GM18511 (cell line): ENCODE measurements around the gene PEX11A.
"Not testable (repeated sequence)": the region's sequence is repeated elsewhere in the genome, so short reads cannot be mapped to it uniquely, and the experiment has no call there.

Experiments used
- ATAC-seq: cut with Tn5 transposase; IDR thresholded peaks from one replicate; pipeline ENCODE4 v1.9.1; 2021; ENCODE audit warnings: mild to moderate bottlenecking, moderate library complexity; ENCODE audit not compliant: unreplicated experiment

The PEX11A gene, protein sequence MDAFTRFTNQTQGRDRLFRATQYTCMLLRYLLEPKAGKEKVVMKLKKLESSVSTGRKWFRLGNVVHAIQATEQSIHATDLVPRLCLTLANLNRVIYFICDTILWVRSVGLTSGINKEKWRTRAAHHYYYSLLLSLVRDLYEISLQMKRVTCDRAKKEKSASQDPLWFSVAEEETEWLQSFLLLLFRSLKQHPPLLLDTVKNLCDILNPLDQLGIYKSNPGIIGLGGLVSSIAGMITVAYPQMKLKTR

DNA sequence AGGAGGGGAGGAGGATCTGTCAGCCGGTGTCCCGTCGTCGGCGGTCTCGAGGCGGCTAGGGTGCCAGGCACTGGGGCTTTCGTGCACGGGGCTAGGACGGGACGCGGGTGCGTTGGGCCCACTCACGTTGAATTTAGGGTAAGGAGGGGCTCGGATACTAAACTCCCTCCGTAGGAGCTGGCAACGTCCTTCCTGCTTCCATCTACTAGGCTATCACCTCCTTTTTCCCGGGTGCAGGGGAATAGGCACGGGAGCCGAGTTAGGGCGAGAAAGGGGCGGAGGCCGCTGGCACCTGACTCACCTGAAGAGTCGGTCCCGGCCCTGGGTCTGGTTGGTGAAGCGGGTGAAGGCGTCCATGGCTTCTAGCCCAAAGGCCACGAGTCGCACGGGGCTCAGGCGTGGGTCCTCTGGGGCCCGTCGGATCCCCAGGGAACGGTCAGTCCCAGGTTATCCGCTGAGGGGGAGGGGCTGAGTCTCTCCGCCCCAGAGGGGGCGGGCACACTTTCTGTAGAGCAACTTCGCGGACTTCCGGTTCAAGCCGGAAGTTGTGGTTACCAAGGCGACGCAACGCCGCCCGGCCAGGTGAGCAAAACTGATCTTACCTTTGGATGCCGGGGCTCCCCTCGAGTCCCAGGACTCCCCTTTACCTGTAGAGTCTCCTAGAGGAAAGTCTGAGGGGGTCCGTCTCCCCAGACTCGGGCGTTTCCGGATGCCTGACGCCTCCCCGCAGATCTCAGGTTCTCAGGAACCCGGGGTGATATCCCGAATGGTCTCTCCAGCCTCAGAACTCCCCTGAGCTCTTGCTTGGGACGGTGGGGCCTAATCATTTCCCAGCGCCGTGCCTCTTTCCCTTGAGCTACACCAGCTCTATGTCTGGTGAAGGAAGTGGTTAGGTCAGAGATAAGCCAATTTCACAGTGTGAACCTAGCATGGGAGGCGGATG lies at the start of gene PEX11A, which contains the start of gene WDR93:
TSS of gene PEX11A (minus strand) at position 479 of the 943 bp plus-strand sequence. CDS start at position 357, 122 bp downstream.
TSS of gene WDR93 (plus strand) at position 536 of the 943 bp plus-strand sequence. CDS start 10,936 bp downstream, outside the sequence.
- ATAC-seq, result peak; percentile 91

DNA sequence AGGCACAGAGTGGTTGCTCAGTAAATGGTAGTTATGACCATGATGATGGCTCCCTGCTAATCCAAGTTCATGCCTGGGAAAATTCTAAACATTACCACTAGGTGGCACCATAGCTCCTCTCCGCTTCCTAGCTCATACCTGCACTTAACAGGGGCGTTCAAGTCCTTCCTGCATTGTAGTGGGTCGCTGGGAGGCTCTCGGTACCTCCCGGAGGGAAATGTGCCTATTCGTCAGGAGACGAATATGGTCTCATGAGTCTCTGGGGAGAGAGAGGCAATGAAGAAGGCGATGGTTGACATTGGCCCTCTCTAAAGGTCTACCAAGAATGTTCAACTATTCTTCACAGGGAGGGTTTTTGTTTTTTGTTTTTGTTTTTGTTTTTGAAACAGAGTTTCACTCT lies 49.6 kb upstream of the PEX11A start:
- ATAC-seq, result peak; percentile 65

DNA sequence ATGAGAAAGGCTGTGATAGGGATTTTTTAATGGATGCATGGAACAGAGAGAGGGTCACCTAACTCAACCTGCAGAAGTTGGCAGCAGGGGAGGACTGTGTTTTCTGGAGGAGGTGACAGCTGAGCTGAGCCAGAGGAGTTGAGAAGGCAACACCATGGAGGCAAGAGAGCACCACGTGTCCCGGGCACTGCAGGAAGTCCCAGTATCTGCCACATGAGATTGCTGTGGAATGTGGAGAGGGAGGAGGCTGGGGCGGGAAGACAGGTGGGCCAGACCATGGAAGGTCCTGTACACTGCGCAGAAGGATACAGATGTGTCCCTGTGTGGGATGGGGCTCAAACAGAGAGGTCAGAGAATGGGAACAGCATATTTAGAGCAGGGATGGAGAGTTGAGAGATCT lies 45.2 kb upstream of the PEX11A start:
- no peak for ATAC-seq

DNA sequence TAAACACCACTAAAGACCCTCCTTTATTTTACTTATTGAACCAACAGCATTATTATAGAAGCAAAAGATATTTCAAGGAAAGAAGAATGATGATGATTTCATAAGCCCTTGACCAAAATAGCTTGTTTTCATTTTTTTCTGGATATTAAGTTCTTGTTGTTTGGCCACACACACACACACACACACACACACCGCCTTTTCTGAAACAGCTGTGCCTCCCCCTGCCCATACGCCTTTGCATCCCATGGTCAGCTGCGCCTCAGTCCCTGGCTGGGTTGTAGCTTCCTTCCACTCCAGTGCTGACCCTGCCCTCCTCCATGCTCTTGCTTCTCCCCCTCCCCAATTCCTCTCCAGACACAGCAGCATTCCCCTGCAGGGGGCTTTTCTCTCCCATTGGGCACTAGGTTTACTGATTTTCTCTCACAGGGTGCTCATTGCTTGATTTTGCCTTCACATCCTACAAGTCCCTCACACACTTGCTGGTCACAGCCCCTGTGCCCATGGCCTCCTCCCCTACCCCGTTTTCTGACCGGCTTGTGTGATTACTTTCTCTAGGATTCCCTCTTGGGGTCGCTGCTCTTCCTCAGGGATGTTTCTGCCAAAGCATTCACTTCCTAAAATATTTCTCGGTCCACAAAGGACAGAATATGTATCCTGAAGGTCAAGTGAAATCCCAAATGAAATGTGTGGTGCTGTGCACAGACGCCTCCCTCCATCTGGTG lies 42.1 kb upstream of the PEX11A start:
- ATAC-seq, result no peak

DNA sequence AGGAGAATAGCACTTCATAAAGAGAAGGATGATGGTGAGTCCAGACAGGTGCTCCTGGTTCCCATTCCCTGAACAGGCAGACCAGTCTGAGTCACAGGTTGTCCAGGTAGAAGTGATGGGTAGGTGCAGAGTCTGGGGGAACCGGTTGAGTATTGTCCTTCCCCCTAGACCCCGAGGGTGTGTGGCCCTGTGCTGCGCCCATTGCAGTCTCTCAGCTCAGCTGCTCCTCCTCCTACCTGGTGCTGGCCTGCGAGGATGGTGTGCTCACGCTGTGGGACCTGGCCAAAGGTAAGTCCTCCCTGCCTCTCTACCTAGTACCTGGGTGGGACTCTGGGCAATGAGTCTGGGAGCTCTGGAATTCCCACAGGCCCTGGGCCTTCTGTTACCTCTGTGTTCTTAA lies 40.7 kb upstream of the PEX11A start:
- no peak for ATAC-seq

DNA sequence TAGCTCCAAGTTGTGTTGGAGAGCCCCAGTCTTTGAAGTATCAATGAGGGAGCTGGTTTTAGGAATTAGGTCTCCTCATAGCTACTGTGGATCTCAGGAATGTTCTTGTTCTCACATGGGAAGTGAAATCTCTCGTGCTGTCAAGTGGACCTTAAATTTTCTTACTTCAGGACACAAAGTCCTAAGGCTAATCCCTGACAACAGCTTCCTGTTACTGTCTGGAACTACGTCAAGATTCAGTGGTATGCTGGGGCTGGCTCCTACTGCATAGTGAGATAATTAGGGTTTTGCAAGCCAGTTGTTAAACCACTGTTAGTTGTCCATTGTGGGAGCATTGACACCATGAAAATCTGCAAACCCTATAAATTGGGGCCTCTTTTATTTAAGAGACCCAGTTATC lies 37.7 kb upstream of the PEX11A start:
- ATAC-seq, result no peak

DNA sequence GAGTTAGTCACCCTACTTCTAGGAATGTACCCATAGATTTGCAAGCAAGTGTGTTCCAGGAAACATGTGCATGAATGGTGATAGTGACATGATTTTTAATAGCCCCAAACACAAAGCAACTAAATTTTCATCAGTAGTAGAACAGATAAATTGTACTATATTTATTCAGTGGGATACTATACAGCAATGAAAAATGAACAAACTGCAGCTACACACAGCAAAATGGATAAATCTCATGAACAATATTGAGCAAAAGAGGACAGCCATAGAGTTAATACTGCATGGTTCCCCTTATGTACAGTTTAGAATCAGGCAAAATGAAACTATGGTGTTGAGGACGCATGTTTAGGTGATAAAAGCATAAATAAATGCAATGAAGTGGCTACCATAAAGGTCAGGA lies 34.5 kb upstream of the PEX11A start:
- ATAC-seq, result no peak

DNA sequence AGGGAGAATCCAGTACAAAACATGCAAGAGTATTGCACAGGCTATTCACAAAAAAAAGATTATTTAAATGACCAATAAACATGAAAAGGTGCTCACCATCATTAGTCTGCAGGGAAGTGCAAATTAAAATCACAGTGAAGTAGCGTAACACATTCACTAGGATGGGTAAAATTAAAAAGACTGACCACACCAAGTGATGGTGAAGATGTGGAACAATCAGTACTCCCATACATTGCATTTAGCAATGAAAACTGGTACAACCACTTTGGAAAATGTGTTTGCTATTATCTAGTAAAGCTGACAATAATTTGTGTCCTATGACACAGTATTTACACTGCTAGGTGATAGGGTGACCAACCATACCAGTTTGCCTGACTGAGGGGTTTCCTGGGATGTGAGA lies 34.1 kb upstream of the PEX11A start:
- ATAC-seq, result no peak

DNA sequence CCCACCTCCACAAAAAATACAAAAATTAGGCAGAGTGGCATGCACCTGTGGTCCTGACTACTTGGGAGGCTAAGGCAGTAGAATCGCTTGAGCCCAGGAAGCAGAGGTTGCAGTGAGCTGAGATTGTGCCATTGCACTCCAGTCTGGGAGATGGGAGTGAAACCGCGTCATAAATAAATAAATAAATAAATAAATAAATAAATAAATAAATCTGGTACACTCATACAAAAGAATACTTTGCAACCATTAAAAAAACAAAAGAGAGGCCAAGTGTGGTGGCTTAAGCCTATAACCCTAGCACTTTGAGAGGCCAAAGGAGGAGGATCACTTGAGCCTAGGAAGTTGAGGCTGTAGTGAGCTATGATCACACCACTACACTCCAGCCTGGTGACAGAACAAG lies 32.5 kb upstream of the PEX11A start:
- ATAC-seq, result no peak

DNA sequence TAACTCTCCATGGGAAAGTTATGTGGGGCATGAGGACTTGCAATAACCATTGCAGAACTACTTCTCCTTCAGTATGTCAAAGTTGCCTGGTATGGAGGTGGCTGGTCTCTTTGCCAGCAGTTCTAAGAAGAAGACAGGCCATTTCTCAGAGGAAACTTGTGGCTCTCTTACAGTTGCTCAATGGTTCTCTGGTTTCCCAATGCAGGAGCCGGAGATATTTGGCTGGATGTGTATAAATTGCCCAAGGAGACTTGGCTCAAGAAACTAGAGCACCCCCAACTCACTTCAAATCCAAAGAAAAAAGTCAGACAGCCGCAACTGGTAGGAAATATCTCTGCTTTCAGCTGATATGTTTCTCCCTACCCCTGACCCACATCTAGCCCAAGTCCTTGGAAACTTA lies 24.2 kb upstream of the PEX11A start:
- ATAC-seq, result no peak

DNA sequence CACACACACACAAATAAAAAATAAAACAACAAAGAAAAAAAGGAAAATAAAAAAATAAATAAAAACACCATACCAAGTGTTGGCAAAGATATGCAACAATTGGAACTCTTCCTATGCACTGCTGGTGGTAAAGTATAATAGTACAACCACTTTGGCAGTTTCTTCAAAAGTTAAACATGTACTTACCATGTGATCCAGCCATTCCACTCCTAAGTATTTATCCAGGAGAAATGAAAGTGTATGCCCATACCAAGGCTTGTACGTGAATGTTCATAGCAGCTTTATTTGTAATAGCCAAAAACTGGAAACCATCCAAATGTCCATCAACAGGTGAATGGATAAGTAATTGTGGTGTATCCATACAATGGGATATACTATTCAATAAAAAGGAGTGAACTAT lies 17.0 kb upstream of the PEX11A start:
- ATAC-seq, result no peak

DNA sequence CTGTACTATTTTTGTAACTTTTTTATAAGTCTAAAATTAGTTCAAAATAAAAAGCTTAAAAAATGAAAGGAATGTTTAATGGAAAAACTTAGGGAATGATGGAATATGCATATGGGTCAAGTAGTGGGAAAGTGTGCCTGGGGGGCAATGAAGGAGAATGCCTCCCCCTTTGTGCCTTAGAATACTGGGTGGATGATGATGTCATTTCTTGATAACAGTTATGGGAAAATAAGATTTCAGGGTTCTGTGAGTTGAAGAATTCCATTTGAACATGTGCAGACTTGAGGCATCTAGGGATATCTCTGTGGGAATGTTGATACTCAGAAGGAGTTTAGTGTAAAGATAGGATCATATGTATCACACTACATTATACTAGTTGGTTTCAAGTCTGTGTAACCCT lies 13.9 kb upstream of the PEX11A start:
- no peak for ATAC-seq

DNA sequence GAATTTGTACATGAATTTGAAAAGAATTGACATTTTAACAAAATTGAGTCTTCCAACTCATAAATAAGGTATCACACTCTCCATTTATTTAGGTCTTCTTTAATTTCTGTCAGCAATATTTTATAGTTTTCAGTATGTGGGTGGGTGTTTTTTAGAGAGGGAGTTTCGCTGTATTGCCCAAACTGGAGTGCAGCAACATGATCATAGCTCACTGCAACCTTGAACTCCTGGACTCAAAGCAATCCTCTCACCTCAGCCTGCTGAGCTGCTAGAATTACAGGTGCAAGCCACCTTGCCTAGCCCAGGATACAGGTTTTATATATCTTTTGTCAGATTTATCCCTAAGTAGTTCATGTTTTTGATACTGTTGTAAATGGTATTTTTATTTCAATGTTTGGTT lies 4.6 kb upstream of the PEX11A start:
- no peak for ATAC-seq

DNA sequence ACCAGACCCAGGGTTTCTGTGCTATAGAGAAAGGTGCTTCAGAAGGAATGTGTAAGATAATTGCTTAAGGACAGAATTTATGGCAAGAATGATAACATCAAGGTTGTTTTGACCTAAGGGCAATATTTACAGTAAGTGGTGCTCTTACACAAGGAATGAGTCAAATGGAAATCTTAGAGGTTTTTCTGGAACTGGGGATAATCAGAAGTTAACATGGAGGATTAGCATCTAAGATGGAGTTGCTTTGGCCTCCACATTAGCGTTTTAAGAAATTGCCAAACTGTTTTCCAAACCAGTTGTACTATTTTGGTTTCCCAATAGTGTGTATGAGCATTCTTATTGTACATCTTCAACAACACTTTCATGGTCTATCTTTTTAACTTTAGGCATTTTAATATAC lies 3.1 kb upstream of the PEX11A start:
- ATAC-seq, result no peak

DNA sequence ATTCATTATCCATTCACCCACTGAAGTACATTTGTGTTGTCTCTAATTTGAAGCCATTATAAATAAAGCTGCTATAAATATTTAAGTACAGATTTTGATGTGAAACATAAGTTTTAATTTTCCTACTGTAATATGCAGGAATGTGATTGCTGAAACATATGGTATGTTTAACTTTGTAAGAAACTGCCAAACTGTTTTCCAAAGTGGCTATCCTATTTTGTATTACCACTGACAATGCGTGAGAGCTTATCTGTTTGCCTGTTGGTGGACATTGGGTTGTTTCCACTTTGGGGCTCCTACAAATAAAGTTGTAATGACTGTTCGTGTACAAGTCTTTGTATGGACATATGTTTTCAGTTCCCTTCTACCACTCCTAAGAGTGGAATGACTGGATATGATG lies 2.5 kb upstream of the PEX11A start:
- ATAC-seq, result no peak

DNA sequence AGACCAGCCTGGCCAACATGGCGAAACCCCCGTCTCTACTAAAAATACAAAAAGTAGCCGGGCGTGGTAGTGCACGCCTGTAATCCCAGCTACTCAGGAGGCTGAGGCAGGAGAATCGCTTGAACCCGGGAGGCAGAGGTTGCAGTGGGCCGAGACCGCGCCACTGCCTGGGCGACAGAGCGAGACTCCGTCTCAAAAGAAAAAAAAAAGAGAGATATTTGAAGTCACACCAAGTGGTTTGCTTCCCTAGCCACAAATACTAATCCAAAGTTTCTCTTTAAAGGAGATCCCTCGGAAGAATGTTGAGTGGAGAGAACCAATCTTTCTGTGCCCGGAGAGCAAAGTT lies 651 bp downstream of the PEX11A start:
- not testable (repeated sequence) for ATAC-seq

DNA sequence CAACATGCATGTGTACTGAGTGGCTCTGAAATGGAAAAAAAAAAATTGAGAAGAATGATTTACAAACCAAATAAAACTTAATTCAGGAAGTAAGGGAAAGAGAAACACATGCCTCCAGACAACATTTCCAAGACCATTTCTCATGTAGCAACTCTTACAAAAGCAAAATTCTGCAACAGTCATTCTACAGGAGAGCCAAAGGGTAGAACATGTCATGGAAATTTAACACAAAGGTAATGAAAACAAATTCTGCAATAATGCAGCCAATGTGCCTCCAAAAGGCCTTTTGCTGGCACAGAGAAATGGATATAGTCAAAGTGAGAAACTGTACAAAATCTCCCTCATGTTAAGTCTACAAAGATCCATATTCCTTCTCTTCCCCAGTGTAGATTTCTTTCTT lies 4.0 kb downstream of the PEX11A start:
- no peak for ATAC-seq

DNA sequence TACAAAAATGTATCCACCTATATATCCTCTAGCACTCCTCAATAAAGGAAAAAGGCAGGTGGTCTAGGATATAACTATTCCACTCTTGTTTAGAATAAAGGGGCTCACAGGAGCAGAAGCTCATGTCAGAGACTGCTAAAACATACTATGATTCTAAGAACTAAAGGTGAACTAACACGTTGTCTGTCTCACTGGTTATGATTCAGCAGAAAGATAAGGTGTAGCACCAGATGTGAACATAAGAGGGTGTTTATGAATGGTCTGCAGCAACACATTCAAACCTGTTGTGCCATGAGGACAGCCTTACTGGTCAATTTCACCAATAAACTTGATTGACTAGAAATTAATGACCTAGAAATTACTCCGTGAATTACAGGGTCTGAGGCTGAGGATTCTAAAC lies 4.6 kb downstream of the PEX11A start:
- ATAC-seq, result no peak

DNA sequence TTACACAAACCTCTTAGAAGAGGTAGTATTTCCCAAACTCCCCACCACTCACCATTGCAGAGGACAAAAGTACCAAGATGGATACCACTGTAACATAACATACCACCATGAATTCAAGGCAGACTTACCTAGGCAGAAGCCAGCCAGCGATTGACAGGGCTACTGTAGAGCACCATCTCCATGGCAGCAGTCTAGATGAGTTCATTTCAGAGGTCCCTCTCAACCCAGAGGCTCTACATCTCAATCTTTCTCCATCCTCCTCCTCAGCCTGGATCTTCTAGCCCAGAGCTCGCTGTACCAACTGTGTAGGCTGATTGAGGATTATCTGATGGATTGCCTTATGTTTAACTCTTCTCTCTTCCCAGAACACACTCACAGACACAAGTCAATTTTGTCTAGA lies 9.4 kb downstream of the PEX11A start:
- no peak for ATAC-seq

DNA sequence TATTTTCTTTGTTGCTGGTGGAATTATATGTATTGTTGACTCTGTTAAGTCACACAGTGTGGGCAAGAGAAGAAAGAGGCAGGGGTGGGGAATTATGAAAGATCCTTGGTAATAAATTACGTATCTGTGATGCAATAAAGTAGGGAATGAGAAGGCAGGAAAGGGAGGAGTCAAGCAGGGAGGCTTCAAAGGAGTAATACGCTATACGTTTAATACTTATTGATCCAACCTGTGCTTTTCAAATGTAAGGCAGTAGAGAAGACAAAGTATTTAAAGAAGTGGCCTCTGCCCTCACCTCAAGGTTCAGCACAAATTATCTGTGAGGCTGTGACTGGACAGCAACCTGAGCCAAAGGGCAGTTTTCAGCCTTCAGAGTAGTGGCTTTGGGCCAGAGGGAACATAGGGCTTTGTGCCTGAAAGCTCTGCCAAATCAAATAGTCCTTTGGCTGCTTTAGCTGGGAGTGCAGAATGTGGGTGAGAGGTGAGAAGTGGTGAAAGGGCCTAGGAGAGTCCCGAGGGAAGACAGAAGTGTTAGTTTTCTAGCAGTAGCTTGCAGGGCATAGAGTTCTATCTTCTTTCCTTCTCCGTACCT lies 10.2 kb downstream of the PEX11A start:
- no peak for ATAC-seq

DNA sequence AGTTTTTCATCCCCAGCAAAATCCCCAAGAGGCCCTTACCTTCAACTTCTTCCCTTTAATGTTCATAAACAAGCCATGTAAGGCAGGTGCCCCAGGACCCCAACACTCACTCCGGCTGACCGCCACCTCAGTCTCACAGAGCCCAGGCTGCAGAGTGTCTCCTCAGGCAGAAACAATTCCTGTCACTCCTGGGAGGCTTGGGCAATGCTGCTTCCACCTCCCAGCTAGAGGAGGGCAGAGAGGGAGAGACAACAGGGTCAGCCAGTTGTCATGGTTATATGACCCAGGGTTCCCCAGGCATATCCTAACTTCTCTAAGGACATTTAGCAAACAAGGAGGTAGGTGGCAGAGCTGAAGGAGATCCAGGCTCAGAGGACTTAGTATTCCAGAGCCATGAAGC lies 11.3 kb downstream of the PEX11A start, which contains the start of gene PLIN1:
TSS of gene PLIN1 (minus strand) at position 156 of the 400 bp plus-strand sequence. CDS start 1,878 bp downstream, outside the sequence.
- ATAC-seq, result no peak
